ENCODE results near the gene CTSZ. TPM values are rescaled to one million over a fixed set of nuclear protein-coding genes. Genes with fewer than 3 reads are reported as not detected.

CTSZ gene
- total and polyA plus RNA-seq, 2 donors (not counting 1 experiment from before 2014, with no cell fraction given) = 285 to 319 TPM

DNA sequence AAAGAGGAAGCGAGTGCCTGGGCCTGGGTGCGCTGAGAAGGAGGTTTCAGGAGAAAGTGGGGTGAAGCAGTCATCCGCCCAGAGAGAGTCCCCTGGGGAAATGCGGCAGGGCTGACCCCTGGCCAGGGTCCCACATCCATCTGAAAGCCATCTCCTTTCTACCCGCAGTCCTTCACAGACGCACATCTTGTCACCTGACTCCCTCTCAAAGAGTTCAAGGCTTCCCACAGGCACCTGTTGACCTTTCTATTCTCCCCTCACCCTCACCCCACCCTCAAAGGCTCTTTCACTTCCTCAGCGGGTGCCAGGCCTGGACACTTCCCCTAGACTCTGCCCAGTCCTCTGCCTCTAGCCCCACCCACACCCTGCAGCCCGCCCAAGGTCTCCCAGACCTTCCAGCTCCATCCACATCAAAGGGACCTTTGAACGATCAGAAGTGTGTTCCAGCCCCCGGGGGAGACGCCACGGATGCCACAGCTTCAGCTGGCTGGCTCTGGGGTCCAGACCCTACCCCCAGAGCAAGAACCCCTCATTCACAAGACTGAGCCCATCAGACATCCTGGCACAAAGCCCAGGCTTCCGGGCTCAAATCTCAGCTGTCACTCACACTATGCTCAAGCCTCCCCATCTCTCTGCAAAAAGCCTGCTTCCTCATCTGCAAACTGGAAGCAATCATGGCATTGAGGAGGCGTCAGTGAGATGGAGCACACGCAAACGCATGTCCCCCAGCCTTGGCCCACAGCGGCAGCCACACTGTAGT lies 2.1 kb downstream of the CTSZ start:
- H3K9ac ChIP-seq (ENCODE audit: low read length) = peak overlapping the region; percentile 80
- peak overlapping the region; percentile 97 for H3K27ac ChIP-seq (ENCODE audit: low read length in 2 of 2)
- no peaks in the 10 kb centered on the region for H3K27me3 ChIP-seq (replicated peaks in 1 of 4; ENCODE audit: control extremely low read depth in 1 of 4, control insufficient read depth in 3 of 4, insufficient read depth in 4 of 4, low read length in 3 of 4)
- WGBS (ENCODE audit: insufficient coverage) = 3% methylated on average over 17 of the region's 17 CpGs
- Mint-ChIP-seq H3K4me1 (peaks cover 67% of the 10 kb centered on the region), H3K27ac (peak overlapping the region; percentile 99), H3K4me3 (peak overlapping the region; percentile 96), H3K27me3 (no peaks in the 10 kb centered on the region), H3K9me3 (ENCODE audit: insufficient read depth) (no peaks in the 10 kb centered on the region)
- peak overlapping the region; percentile 86 for H3K4me2 ChIP-seq (replicated peaks; ENCODE audit: low read depth, low read length, poor library complexity, severe bottlenecking)
- peaks cover 0 to 39% of the 10 kb centered on the region in 2 experiments for H3K36me3 ChIP-seq (replicated peaks in 1 of 2; ENCODE audit: control extremely low read depth in 1 of 2, control insufficient read depth in 1 of 2, extremely low read depth in 1 of 2, insufficient read depth in 2 of 2, low read length in 1 of 2)
- POLR2A ChIA-PET = interaction anchor here (0.9 to 3.1 kb wide), 7 partner anchors 9 to 1385 kb away, joined by 3 to 30 read pairs (median 3); partner anchors contain the start of gene ATP5F1E
- peak overlapping the region; percentile 77 to 91 (median 88) for H3K4me3 ChIP-seq (ENCODE audit: control extremely low read depth in 1 of 5, extremely low read depth in 1 of 5, insufficient read depth in 1 of 5, low read depth in 2 of 5, low read length in 4 of 5)
- TF ChIP-seq, protein P1, sequence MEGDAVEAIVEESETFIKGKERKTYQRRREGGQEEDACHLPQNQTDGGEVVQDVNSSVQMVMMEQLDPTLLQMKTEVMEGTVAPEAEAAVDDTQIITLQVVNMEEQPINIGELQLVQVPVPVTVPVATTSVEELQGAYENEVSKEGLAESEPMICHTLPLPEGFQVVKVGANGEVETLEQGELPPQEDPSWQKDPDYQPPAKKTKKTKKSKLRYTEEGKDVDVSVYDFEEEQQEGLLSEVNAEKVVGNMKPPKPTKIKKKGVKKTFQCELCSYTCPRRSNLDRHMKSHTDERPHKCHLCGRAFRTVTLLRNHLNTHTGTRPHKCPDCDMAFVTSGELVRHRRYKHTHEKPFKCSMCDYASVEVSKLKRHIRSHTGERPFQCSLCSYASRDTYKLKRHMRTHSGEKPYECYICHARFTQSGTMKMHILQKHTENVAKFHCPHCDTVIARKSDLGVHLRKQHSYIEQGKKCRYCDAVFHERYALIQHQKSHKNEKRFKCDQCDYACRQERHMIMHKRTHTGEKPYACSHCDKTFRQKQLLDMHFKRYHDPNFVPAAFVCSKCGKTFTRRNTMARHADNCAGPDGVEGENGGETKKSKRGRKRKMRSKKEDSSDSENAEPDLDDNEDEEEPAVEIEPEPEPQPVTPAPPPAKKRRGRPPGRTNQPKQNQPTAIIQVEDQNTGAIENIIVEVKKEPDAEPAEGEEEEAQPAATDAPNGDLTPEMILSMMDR (IDR thresholded peaks at IDR 0.05) = no peak
- TF ChIP-seq EZH2 (IDR thresholded peaks at IDR 0.05; ENCODE audit: borderline replicate concordance, insufficient read depth, low read depth, low read length, poor library complexity, severe bottlenecking) = no peak
- no peak overlapping the region for H2AFZ ChIP-seq (ENCODE audit: insufficient read depth, low read depth, low read length, poor library complexity, severe bottlenecking)
- peaks cover 76% of the 10 kb centered on the region for H3K79me2 ChIP-seq (ENCODE audit: control insufficient read depth, insufficient read depth, low read length)
- peaks cover 56% of the 10 kb centered on the region for H4K20me1 ChIP-seq (ENCODE audit: control insufficient read depth, insufficient read depth, low read length, poor library complexity, severe bottlenecking)
- DNase-seq (peak; percentile 95), ATAC-seq (ENCODE audit: low read depth) (peak; percentile 76)
- CTCF ChIA-PET = interaction anchor here (0.7 to 2.9 kb wide), 5 partner anchors 23 to 217 kb away, joined by 3 to 19 read pairs (median 6); partner anchors contain the start of genes ATP5F1E and NELFCD
- peaks cover 46 to 69% of the 10 kb centered on the region in 2 donors for H3K4me1 ChIP-seq (ENCODE audit: control insufficient read depth in 2 of 2, insufficient read depth in 2 of 2, low read length in 2 of 2)
- intact Hi-C loops (cut with micrococcal nuclease) = loop anchor here (1.0 to 10.0 kb wide), 8 partner anchors 24 to 1610 kb away; partner anchors contain the start of genes NELFCD, PRELID3B and RBM38
- peaks cover 0 to 6% (median 0%) of the 10 kb centered on the region in 3 donors for H3K9me3 ChIP-seq (ENCODE audit: control extremely low read depth in 1 of 3, control insufficient read depth in 2 of 3, insufficient read depth in 1 of 3, low read length in 2 of 3)

DNA sequence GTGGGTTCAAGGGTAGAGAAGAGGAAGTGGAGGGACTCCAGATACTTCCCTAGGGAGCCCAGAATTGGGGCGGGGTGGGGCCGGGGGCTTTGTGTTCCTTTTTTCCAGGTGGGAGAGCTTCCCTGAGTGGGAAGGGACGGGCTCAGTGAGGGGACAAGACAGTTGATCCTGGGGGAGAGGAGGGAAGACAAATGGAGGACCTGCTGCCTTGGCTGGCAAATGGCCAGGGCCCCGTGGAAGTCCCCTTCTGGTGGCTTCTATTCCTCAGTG lies 2.6 kb downstream of the CTSZ start:
- peak; percentile 2 for ATAC-seq (ENCODE audit: low read depth)
- peaks cover 46 to 69% of the 10 kb centered on the region in 2 donors for H3K4me1 ChIP-seq (ENCODE audit: control insufficient read depth in 2 of 2, insufficient read depth in 2 of 2, low read length in 2 of 2)
- peaks cover 0 to 6% (median 0%) of the 10 kb centered on the region in 3 donors for H3K9me3 ChIP-seq (ENCODE audit: control extremely low read depth in 1 of 3, control insufficient read depth in 2 of 3, insufficient read depth in 1 of 3, low read length in 2 of 3)
- Mint-ChIP-seq H3K27me3 (no peaks in the 10 kb centered on the region), H3K4me1 (peaks cover 65% of the 10 kb centered on the region), H3K4me3 (peak overlapping the region; percentile 96), H3K9me3 (ENCODE audit: insufficient read depth) (no peaks in the 10 kb centered on the region), H3K27ac (peak overlapping the region; percentile 99)
- H3K4me2 ChIP-seq (replicated peaks; ENCODE audit: low read depth, low read length, poor library complexity, severe bottlenecking) = peak overlapping the region; percentile 86
- no peaks in the 10 kb centered on the region for H3K27me3 ChIP-seq (replicated peaks in 1 of 4; ENCODE audit: control extremely low read depth in 1 of 4, control insufficient read depth in 3 of 4, insufficient read depth in 4 of 4, low read length in 3 of 4)
- H2AFZ ChIP-seq (ENCODE audit: insufficient read depth, low read depth, low read length, poor library complexity, severe bottlenecking) = no peak overlapping the region
- H3K27ac ChIP-seq (ENCODE audit: low read length in 2 of 2) = peak overlapping the region; percentile 97
- CTCF ChIA-PET = interaction anchor here (0.7 to 2.9 kb wide), 4 partner anchors 28 to 218 kb away, joined by 3 to 19 read pairs (median 6); partner anchors contain the start of gene ATP5F1E
- H3K79me2 ChIP-seq (ENCODE audit: control insufficient read depth, insufficient read depth, low read length) = peaks cover 78% of the 10 kb centered on the region
- peak overlapping the region; percentile 80 for H3K9ac ChIP-seq (ENCODE audit: low read length)
- TF ChIP-seq, protein P1 (IDR thresholded peaks at IDR 0.05) = no peak
- no peak for TF ChIP-seq EZH2 (IDR thresholded peaks at IDR 0.05; ENCODE audit: borderline replicate concordance, insufficient read depth, low read depth, low read length, poor library complexity, severe bottlenecking)
- H3K36me3 ChIP-seq (replicated peaks in 1 of 2; ENCODE audit: control extremely low read depth in 1 of 2, control insufficient read depth in 1 of 2, extremely low read depth in 1 of 2, insufficient read depth in 2 of 2, low read length in 1 of 2) = peaks cover 0 to 41% of the 10 kb centered on the region in 2 experiments
- POLR2A ChIA-PET = interaction anchor here (0.9 to 3.1 kb wide), 3 partner anchors 27 to 115 kb away, joined by 3 to 30 read pairs (median 6); partner anchors contain the start of gene ATP5F1E
- peak overlapping the region; percentile 77 to 91 (median 88) for H3K4me3 ChIP-seq (ENCODE audit: control extremely low read depth in 1 of 5, extremely low read depth in 1 of 5, insufficient read depth in 1 of 5, low read depth in 2 of 5, low read length in 4 of 5)
- WGBS (ENCODE audit: insufficient coverage) = 0% methylated on average over 4 of the region's 4 CpGs
- no peak for DNase-seq
- H4K20me1 ChIP-seq (ENCODE audit: control insufficient read depth, insufficient read depth, low read length, poor library complexity, severe bottlenecking) = peaks cover 58% of the 10 kb centered on the region
- intact Hi-C loops (cut with micrococcal nuclease) = loop anchor here (1.0 to 10.0 kb wide), 5 partner anchors 23 to 1610 kb away; partner anchors contain the start of genes NELFCD and RBM38
